ENCODE data around the gene TMEM114. TPM values are rescaled to one million over a fixed set of nuclear protein-coding genes. Genes with fewer than 3 reads are reported as not detected.

The TMEM114 gene
- total RNA-seq, 1 experiment from 2014 or later: not detected

DNA sequence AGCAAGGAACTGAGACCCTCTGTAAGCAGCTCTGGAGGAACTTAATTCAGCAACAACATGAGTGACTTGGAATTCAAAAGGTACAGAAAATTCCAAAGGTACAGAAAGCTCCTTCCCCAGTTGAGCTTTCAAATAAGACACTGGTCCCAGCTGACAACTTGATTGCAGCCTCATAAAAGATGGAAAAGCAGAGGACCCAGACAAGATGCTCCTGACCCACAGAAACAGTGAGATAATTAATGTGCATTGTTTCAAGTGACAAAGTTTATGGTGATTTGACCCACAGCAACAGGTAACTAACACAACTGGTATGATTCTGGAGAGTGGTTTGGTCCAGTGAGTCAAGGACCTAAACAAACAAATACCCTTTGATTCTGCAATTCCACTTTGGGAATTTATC, 15.2 kb upstream of the TMEM114 start:
- intact Hi-C loops (cut with micrococcal nuclease; ENCODE audit: unreplicated experiment) (no loop called here), in situ Hi-C loops (cut with HindIII; ENCODE audit: low pct_unique_long_range_greater_than_20kb, low sequenced_read_pairs) (no loop called here)
- no peaks in the 10 kb centered on the region for H3K36me3 ChIP-seq (ENCODE audit: control insufficient read depth, insufficient read depth, low read length)
- no peak for DNase-seq (ENCODE audit: low read depth, low spot score)
- ATAC-seq: no peak
- no peak overlapping the region for H3K4me3 ChIP-seq (ENCODE audit: low read depth in 2 of 2, low read length in 2 of 2)
- H3K27ac ChIP-seq (ENCODE audit: low read length): no peak overlapping the region
- H3K9me3 ChIP-seq (ENCODE audit: control insufficient read depth, insufficient read depth, low read depth, low read length): no peaks in the 10 kb centered on the region
- H3K4me1 ChIP-seq (ENCODE audit: control insufficient read depth, insufficient read depth, low read length): no peaks in the 10 kb centered on the region
- H3K27me3 ChIP-seq (ENCODE audit: control insufficient read depth, insufficient read depth, low read length): peaks cover 17% of the 10 kb centered on the region
- TF ChIP-seq TCF7L2 (IDR thresholded peaks at IDR 0.05; ENCODE audit: low read depth, low read length): no peak
- TF ChIP-seq SIN3A (IDR thresholded peaks at IDR 0.05; ENCODE audit: borderline replicate concordance, insufficient read depth, low read depth, low read length): no peak
- TF ChIP-seq, protein P1, sequence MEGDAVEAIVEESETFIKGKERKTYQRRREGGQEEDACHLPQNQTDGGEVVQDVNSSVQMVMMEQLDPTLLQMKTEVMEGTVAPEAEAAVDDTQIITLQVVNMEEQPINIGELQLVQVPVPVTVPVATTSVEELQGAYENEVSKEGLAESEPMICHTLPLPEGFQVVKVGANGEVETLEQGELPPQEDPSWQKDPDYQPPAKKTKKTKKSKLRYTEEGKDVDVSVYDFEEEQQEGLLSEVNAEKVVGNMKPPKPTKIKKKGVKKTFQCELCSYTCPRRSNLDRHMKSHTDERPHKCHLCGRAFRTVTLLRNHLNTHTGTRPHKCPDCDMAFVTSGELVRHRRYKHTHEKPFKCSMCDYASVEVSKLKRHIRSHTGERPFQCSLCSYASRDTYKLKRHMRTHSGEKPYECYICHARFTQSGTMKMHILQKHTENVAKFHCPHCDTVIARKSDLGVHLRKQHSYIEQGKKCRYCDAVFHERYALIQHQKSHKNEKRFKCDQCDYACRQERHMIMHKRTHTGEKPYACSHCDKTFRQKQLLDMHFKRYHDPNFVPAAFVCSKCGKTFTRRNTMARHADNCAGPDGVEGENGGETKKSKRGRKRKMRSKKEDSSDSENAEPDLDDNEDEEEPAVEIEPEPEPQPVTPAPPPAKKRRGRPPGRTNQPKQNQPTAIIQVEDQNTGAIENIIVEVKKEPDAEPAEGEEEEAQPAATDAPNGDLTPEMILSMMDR (IDR thresholded peaks at IDR 0.05): no peak
- TF ChIP-seq, protein P2, sequence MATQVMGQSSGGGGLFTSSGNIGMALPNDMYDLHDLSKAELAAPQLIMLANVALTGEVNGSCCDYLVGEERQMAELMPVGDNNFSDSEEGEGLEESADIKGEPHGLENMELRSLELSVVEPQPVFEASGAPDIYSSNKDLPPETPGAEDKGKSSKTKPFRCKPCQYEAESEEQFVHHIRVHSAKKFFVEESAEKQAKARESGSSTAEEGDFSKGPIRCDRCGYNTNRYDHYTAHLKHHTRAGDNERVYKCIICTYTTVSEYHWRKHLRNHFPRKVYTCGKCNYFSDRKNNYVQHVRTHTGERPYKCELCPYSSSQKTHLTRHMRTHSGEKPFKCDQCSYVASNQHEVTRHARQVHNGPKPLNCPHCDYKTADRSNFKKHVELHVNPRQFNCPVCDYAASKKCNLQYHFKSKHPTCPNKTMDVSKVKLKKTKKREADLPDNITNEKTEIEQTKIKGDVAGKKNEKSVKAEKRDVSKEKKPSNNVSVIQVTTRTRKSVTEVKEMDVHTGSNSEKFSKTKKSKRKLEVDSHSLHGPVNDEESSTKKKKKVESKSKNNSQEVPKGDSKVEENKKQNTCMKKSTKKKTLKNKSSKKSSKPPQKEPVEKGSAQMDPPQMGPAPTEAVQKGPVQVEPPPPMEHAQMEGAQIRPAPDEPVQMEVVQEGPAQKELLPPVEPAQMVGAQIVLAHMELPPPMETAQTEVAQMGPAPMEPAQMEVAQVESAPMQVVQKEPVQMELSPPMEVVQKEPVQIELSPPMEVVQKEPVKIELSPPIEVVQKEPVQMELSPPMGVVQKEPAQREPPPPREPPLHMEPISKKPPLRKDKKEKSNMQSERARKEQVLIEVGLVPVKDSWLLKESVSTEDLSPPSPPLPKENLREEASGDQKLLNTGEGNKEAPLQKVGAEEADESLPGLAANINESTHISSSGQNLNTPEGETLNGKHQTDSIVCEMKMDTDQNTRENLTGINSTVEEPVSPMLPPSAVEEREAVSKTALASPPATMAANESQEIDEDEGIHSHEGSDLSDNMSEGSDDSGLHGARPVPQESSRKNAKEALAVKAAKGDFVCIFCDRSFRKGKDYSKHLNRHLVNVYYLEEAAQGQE (IDR thresholded peaks at IDR 0.05; ENCODE audit: insufficient read depth in 1 of 2, low read depth in 2 of 2, low read length in 1 of 2): no peak
- no peak for TF ChIP-seq POLR2AphosphoS5 (IDR thresholded peaks at IDR 0.05; ENCODE audit: low read depth, low read length)
- ChIA-PET CTCF (no interaction called here), POLR2A (no interaction called here)
- no TSS peak for BruUV-seq (replicated peaks)

DNA sequence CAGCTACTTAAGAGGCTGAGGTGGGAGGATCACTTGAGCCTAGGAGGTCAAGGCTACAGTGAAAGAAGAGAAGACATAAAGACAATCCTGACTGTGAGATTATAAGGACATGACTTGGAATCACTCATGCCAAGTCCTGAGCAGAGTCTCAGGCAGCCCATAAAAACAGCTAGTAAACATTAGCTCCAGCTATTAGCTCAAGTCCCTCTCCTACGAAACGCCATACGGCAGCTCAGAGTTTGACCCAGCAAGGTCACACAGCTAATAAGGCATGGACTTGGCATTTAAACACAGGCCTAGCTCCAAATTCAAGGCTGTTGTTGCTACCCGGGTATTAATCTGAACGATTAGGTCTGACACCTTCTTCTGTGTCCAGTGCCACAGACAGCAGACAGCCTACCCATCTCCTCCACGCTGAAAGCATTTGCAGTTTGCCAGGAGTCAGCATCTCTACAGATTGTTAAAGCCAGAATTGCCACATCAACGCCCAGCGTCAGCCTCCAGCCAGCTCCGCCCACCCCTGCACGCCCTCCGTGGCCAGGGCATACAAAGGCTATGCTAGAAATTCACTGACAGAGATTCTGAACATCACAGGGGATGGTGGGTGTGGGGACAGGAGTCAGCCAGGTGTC, 9.9 kb upstream of the TMEM114 start:
- in situ Hi-C loops (cut with HindIII; ENCODE audit: low pct_unique_long_range_greater_than_20kb, low sequenced_read_pairs) (no loop called here), intact Hi-C loops (cut with micrococcal nuclease; ENCODE audit: unreplicated experiment) (no loop called here)
- H3K27me3 ChIP-seq (ENCODE audit: control insufficient read depth, insufficient read depth, low read length): peaks cover 3% of the 10 kb centered on the region; the same call in 1 of the 2 replicates
- DNase-seq (ENCODE audit: low read depth, low spot score): no peak
- no peaks in the 10 kb centered on the region for H3K36me3 ChIP-seq (ENCODE audit: control insufficient read depth, insufficient read depth, low read length)
- POLR2A ChIA-PET: interaction anchor here (0.6 kb wide), 1 partner anchor 9 kb away, joined by 3 read pairs; no protein-coding TSS in a partner anchor
- no peak overlapping the region for H3K27ac ChIP-seq (ENCODE audit: low read length)
- ATAC-seq: no peak
- H3K9me3 ChIP-seq (ENCODE audit: control insufficient read depth, insufficient read depth, low read depth, low read length): peaks cover 5% of the 10 kb centered on the region; the same call in 1 of the 2 replicates
- H3K4me1 ChIP-seq (ENCODE audit: control insufficient read depth, insufficient read depth, low read length): no peaks in the 10 kb centered on the region
- TF ChIP-seq, protein P2 (IDR thresholded peaks at IDR 0.05; ENCODE audit: insufficient read depth in 1 of 2, low read depth in 2 of 2, low read length in 1 of 2): no peak
- no peak for TF ChIP-seq SIN3A (IDR thresholded peaks at IDR 0.05; ENCODE audit: borderline replicate concordance, insufficient read depth, low read depth, low read length)
- TF ChIP-seq POLR2AphosphoS5 (IDR thresholded peaks at IDR 0.05; ENCODE audit: low read depth, low read length): no peak
- no peak for TF ChIP-seq TCF7L2 (IDR thresholded peaks at IDR 0.05; ENCODE audit: low read depth, low read length)
- TF ChIP-seq, protein P1 (IDR thresholded peaks at IDR 0.05): no peak
- H3K4me3 ChIP-seq (ENCODE audit: low read depth in 2 of 2, low read length in 2 of 2): no peak overlapping the region
- no TSS peak for BruUV-seq (replicated peaks)
- CTCF ChIA-PET: no interaction called here
